Measurements from ENCODE around the gene KMT5C.

GRCh38 chr19:55391191-55391670, 51.6 kb downstream of the KMT5C start:
- TF ChIP-seq CTCF (IDR thresholded peaks at IDR 0.05) (no peak), POLR2A (IDR thresholded peaks at IDR 0.05) (no peak)
